HG02623 (cell line): ENCODE data around the gene PCF11.
A peak's percentile ranks its signal among the peaks of the same experiment; 100 is the strongest.

Experiments used
- ATAC-seq: cut with Tn5 transposase; IDR thresholded peaks from one replicate; pipeline ENCODE4 v1.9.1; 2021; ENCODE audit warnings: moderate library complexity; ENCODE audit not compliant: unreplicated experiment

The PCF11 gene

GRCh38 chr11:83153764-83154163 is 3.2 kb upstream of the PCF11 start:
- no peak for ATAC-seq

DNA sequence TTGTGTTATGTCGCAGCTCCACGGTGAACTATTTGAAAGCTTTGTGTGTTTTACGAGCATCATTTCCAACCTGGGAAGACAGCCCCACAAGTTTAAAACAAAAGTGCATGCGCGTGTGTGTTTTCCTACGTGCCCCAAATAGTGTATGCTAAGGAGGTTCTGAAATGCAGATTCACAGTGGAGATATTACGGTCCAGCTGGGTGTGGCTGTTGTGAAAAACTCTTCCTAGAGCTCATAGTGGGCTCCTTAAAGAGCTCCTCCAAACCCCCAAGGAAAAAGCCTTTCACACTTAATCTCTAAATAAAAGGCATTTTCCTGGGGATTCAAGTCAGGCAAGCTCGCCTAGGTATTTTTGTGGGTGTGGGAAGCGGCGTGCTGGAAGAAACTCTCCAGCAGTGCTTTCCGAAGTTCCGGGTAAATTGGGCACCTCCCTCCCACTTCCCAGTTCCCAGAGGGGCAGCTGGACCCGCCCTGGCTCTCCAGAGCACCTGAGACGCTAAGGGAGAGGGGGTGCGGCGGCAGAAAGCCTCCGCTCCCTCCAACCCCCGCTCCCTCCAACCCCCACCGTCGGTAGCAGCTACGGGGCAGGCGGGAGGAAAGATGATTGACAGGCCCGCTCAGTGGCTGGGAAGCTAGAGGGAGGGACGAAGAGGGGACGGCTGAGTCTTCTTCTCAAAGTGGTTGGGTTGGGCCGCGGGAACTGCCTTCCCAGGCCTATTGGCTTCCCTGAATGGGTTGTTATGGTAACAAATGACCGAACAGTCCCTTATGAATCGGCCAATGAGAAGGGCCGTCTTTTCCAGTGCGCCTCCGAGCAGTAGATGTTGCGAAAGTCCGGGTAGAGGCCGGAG is 561 bp upstream of the PCF11 start:
- ATAC-seq, result peak; percentile 94

DNA sequence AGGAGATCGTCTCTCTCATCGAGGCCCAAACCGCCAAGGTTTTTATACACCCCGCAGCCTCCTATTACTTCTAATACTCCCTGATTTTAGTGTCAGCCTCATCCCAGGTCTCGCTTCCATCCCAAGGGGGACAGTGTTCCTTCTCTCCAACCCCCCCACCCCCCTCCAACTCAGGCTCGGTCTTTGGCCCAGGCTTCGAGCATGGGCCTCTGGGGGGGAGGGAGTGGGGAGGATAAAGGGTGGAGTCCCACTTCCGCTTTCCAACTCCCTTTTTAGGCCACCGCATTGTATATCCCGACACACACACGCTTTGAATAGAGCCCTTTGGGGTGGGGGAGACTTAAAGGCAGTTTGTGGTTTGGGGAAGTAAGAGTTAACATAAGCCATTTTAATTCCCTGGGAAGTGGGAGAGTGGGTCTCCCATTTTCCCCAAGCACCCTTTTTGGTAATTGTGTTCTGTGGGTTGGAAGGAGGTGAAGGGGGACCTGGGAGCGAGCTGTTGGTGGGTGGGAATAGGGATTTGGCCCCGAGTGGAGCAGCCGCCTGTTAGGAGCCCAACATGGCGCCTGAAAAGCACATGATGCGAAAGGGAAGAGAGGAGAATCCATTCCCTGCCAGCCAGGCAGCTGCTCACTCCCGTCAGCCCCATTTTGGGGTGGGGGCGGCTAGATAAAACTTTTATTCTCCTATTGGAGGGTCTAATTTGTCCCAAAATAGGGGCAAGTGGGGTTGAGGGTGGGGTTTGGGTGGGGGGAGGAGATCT is 844 bp downstream of the PCF11 start:
- no peak for ATAC-seq

- ATAC-seq, result no peak
Observed at GRCh38 chr11:83158357-83158786, 1.4 kb downstream of the PCF11 start.

DNA sequence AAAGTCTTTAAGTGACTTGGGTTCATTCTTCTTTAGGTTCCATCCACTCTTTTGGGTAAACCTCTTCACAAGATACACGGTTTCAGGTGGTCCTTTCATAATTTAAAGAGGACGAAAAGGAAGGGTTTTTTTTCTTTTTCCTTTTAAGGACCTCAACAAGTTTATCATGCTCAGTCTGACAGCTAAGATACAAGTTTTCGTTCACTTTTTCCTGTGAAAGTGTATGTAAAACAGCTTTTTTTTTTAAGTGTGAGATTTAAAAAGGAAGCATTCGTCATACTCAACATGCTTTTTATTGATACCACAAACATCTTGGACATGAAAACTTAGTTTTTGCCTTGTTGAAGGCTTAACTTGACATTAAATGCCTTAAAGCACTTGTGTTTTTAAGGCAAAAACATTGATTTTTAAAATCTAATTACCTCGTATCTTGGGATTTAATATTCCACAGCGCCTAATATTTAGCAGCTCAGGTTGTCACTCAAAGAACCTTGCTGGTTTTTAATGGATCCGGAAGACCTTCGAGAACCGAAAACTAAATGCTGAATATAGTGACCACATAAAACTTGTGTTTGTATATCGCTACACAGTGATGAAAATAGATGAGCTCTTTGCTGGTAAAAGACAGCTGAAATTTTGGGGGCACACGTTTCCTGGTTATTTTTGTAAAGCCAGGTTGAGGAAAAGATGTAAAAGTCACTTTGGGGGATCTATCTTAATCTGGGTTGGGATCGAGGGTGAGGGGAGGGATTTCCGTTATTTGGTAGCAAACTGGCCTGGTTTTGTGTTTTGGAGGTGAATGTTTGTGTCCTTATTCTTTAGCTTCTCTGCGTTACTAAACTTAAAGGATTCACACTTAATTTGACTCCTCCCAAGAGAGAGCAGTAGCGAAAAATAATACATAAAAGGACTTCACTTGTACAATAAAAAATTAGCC is 2.3 kb downstream of the PCF11 start:
- ATAC-seq, result no peak

- no peak for ATAC-seq
Observed at GRCh38 chr11:83159902-83160865, 3.3 kb downstream of the PCF11 start.

GRCh38 chr11:83161610-83162199 is 4.8 kb downstream of the PCF11 start:
- ATAC-seq, result no peak

GRCh38 chr11:83162377-83162776 is 5.4 kb downstream of the PCF11 start:
- no peak for ATAC-seq

GRCh38 chr11:83166193-83166866 is 9.4 kb downstream of the PCF11 start:
- ATAC-seq, result no peak

GRCh38 chr11:83168756-83169155 is 11.8 kb downstream of the PCF11 start:
- no peak for ATAC-seq

DNA sequence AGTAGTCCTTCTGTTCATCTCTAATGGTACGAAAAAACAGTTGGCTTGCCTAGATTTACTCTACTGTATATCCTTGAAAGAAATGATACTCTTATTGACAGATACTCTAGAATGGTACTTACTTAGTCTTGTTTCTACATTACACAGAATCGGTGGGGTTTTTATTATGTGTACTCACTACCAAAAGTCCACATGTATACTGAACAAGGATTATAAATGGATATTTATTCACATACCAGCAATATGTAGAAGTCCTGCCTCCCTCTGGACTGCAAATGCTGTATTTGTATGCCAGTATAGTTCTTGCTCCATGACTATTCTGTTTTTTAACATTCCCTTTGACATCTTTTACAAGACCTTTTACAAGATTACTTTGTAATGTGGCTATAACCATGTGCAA is 13.9 kb downstream of the PCF11 start:
- ATAC-seq, result no peak

GRCh38 chr11:83172551-83172950 is 15.6 kb downstream of the PCF11 start:
- ATAC-seq, result no peak

DNA sequence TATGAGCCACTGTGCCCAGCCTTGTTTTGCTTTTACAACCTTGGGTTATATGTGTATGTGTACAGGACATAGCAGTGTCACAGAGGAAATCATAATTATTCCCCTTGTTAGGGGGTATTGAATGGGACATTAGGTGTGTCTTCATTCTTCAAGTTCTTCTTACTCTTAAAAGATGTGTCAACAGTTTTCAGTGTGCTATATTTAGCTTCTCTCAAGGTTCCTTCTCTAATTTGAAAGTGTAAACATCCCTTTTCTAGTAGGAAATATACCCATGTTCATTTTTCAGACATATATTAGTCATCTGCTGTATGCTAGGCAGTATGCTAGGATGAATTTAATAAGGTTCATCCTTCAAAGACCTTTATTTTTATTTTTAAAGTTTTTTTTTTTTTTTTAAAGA is 17.1 kb downstream of the PCF11 start:
- no peak for ATAC-seq

DNA sequence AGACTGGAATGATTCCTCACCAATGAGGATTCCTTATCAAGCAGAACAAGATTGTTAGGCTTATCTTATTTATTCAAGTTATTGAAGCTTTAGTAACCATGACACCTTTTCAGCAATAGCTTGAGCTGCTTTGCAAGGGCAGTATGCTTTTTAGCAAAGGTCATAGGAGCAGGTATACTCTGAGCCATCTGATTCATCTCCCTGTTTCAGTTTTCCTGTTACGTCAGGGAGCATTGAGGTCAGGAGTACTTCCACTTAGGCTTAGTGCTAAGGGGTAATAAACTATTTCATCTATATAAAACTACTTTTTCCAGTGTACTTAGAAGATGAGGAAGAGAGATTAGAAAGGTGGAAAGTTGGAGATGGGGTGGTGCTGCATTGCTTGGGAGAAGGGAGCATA is 18.9 kb downstream of the PCF11 start:
- ATAC-seq, result no peak

- ATAC-seq, result no peak
Observed at GRCh38 chr11:83181815-83182214, 24.9 kb downstream of the PCF11 start.

DNA sequence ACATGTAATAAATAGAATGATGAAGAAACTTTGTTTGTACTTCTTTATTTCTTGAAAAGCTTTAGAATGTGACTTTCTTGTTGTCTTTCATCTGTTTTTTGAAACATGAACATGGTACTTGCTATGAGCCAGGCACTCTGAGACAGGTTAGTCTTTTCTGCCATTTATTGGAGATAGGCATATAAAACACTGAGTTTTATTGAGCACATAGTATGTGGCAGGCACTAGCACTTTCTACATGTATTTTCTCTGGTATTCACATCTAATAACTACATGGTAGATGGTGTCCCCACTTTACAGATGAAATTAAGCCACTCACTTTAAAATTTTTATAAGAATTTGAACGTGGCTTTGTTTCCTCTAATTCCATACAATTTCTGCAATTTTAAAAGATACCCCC is 28.8 kb downstream of the PCF11 start:
- no peak for ATAC-seq

GRCh38 chr11:83187465-83187864 is 30.5 kb downstream of the PCF11 start:
- ATAC-seq, result no peak

DNA sequence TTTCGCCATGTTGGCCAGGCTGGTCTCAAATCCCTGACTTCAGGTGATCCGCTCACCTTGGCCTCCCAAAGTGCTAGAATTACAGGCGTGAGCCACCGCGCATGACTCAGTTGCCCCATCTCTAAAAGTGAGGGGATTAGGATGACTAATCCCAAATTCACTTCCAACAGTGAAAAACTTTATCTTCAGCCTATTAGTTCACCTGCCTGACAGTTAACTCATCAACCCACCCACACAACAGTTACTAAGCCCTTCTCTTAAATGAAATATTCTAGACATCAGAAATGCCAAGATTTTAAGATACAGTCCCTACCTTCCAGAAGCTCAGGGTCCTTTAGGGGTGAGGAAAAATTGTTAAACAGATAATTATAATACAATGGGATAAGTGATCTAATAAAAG is 34.6 kb downstream of the PCF11 start:
- ATAC-seq, result no peak

- ATAC-seq, result no peak
Observed at GRCh38 chr11:83191986-83192385, 35.1 kb downstream of the PCF11 start.
